Loucy (cell line): ENCODE data around the gene SYNPR.

ENCODE experiments used
- H2AFZ ChIP-seq: fragments of 200-600 bp; sonication (generic); 2 replicates; pipeline ENCODE4 v1.6.0; 2016; ENCODE audit warnings: antibody characterized with exemption, mild to moderate bottlenecking, low read length, moderate library complexity
- H3F3A ChIP-seq: fragments of 200-600 bp; 2 replicates; pipeline ENCODE4 v1.6.0; 2016; ENCODE audit warnings: antibody characterized with exemption, low read depth, mild to moderate bottlenecking
- H3K27me3 ChIP-seq: fragments of 200-600 bp; sonication (generic); 2 replicates; pipeline ENCODE4 v1.6.1; 2014; ENCODE audit warnings: low read length, mild to moderate bottlenecking; ENCODE audit not compliant: insufficient read depth, poor library complexity, severe bottlenecking
- H3K36me3 ChIP-seq: fragments of 200-600 bp; sonication (generic); 2 replicates; pipeline ENCODE4 v1.6.1; 2016; ENCODE audit warnings: low read length; ENCODE audit not compliant: insufficient read depth
- H3K4me1 ChIP-seq: fragments of 200-600 bp; sonication (generic); 2 replicates; pipeline ENCODE4 v1.5.1; 2014; ENCODE audit warnings: low read length, mild to moderate bottlenecking; ENCODE audit not compliant: insufficient read depth, poor library complexity, severe bottlenecking
- H3K4me2 ChIP-seq: fragments of 200-600 bp; sonication (generic); 2 replicates; pipeline ENCODE4 v1.6.0; 2014; ENCODE audit warnings: antibody characterized with exemption, low read length, low read depth, mild to moderate bottlenecking; ENCODE audit not compliant: poor library complexity, severe bottlenecking
- H3K4me3 ChIP-seq: fragments of 200-600 bp; sonication (generic); 2 replicates; pipeline ENCODE4 v1.5.1; 2014; ENCODE audit warnings: low read length, mild to moderate bottlenecking, mixed read lengths; ENCODE audit not compliant: poor library complexity, severe bottlenecking
- H3K79me2 ChIP-seq: fragments of 200-600 bp; sonication (generic); 2 replicates; pipeline ENCODE4 v1.6.1; 2014; ENCODE audit warnings: low read length; ENCODE audit not compliant: insufficient read depth
- H3K9ac ChIP-seq: fragments of 200-600 bp; sonication (generic); 2 replicates; pipeline ENCODE4 v1.6.0; 2014; ENCODE audit warnings: mild to moderate bottlenecking, low read depth, low read length, moderate library complexity; ENCODE audit not compliant: poor library complexity, severe bottlenecking
- H3K9me2 ChIP-seq: fragments of 200-600 bp; sonication (generic); replicated peaks from 2 replicates; pipeline ENCODE4 v1.6.1; 2016; ENCODE audit warnings: low read depth, low read length, mixed read lengths
- H3K9me3 ChIP-seq: fragments of 200-600 bp; sonication (generic); 2 replicates; pipeline ENCODE4 v1.6.1; 2014; ENCODE audit warnings: mild to moderate bottlenecking, antibody characterized with exemption, low read length, low read depth; ENCODE audit not compliant: insufficient read depth
- H4K20me1 ChIP-seq: fragments of 200-600 bp; sonication (generic); 2 replicates; pipeline ENCODE4 v1.6.0; 2014; ENCODE audit warnings: antibody characterized with exemption, low read length, mild to moderate bottlenecking; ENCODE audit not compliant: insufficient read depth, poor library complexity, severe bottlenecking
- CTCF ChIP-seq: fragments of 200-600 bp; sonication (generic); conservative IDR thresholded peaks from 2 replicates; pipeline ENCODE4 v1.5.1; 2014; ENCODE audit warnings: mild to moderate bottlenecking, antibody characterized with exemption, low read length
- EZH2phosphoT487 ChIP-seq: fragments of 200-600 bp; IDR thresholded peaks from 2 replicates; pipeline ENCODE4 v1.6.1; 2018; ENCODE audit warnings: antibody characterized with exemption, mild to moderate bottlenecking, moderate library complexity, borderline replicate concordance

Gene SYNPR

DNA sequence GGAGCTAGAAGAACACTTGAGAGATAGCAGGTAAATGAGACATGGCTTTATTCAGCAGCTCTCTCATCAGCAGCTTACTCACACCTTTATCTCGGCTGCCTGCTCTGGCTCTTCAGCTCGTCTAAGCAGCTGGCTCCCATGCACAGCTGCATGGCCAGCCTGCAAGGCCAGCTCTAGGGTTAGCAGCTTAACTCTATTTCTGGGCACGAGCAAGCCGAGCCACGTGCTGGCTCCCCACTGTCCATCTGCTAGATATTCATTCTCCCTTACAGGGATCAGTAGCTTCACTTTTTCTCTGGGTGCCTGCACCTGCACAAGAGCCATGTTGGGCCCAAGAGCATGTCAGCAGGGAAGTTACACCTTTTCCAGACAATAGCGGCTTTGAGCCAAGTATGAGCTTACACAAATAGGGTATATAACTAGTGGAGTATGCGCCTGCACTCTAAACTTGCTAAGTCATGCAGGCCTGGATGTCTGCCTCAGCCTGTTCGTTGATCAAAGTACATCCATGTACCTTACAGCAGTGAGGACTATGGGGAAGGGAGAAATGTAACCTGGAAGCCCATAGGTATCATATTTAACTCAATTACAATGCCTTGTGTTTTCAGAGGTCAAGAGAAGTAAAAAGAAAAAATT is 199.5 kb downstream of the SYNPR start:
- Histone ChIP-seq H3K27me3 (no peaks in the 10 kb centered on the region), H3K4me3 (no peak overlapping the region), H3K4me1 (no peaks in the 10 kb centered on the region), H3K36me3 (no peaks in the 10 kb centered on the region), H3K9ac (no peak overlapping the region), H3K9me3 (no peaks in the 10 kb centered on the region), H4K20me1 (no peaks in the 10 kb centered on the region), H3F3A (no peaks in the 10 kb centered on the region), H3K4me2 (no peak overlapping the region), H3K79me2 (no peaks in the 10 kb centered on the region), H3K9me2 (no peaks in the 10 kb centered on the region), H2AFZ (no peak overlapping the region)
- TF ChIP-seq CTCF (no peak), EZH2phosphoT487 (no peak)

DNA sequence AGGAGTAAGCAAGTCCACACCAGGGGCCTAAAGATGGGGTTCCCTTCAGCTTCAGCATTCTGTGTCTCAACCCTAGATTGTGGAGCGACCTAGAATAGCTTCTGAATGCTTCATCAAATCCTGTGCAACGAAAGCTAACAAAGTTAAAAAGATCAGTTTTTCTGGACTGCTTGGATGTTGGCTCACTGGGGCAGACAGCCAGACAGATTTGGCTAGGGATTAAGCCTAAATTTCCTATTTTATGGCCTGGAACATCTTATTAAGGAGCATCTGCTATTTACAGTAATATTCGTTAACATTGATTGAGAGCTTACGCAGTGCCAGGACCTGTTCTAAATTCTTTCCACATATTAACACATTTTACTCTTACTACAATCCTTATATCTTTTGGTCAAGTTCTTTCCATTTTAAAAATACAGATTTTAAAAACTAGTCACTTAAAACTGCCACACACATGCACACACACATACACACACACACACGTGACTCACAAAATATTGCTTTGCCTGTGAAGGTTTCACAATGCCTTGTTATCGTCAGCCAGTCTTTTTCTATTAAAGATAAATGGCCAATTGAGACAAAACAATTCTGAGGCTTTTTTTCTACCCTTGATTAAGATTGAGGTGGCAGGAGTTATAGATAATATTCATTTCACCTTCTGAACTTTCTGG is 201.0 kb downstream of the SYNPR start:
- H3K79me2 ChIP-seq = no peaks in the 10 kb centered on the region
- no peaks in the 10 kb centered on the region for H3K9me2 ChIP-seq
- H4K20me1 ChIP-seq = no peaks in the 10 kb centered on the region
- TF ChIP-seq EZH2phosphoT487 = no peak
- TF ChIP-seq CTCF = no peak
- H3K27me3 ChIP-seq = no peaks in the 10 kb centered on the region
- H3K9me3 ChIP-seq = no peaks in the 10 kb centered on the region
- no peak overlapping the region for H3K4me3 ChIP-seq
- no peaks in the 10 kb centered on the region for H3K36me3 ChIP-seq
- no peaks in the 10 kb centered on the region for H3F3A ChIP-seq
- no peak overlapping the region for H2AFZ ChIP-seq
- no peak overlapping the region for H3K9ac ChIP-seq
- no peak overlapping the region for H3K4me2 ChIP-seq
- H3K4me1 ChIP-seq = no peaks in the 10 kb centered on the region

DNA sequence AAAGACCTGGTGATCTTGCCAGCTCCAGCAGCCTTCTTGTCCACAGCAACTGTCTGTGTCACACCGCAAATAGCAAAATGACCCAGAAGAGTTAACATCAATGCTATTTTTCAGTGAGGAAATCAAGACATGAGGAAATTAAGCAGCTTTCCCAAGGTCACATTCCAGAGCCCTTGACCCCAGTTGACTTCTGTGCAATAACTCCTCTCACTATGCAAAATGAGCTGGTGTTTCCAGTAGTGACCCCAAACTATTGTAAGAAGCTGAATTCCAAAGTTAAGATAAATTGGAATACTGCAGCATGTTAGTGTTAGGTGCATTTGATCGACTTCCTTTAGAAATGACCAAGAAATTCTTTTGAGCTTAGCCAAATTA is 201.5 kb downstream of the SYNPR start:
- Histone ChIP-seq H4K20me1 (no peaks in the 10 kb centered on the region), H3K36me3 (no peaks in the 10 kb centered on the region), H3K4me2 (no peak overlapping the region), H3K4me3 (no peak overlapping the region), H3K27me3 (no peaks in the 10 kb centered on the region), H3K9me2 (no peaks in the 10 kb centered on the region), H2AFZ (no peak overlapping the region), H3K79me2 (no peaks in the 10 kb centered on the region), H3K9ac (no peak overlapping the region), H3K4me1 (no peaks in the 10 kb centered on the region), H3F3A (no peaks in the 10 kb centered on the region), H3K9me3 (no peaks in the 10 kb centered on the region)
- TF ChIP-seq CTCF (no peak), EZH2phosphoT487 (no peak)
